K562 (cell line): ENCODE measurements around the gene USH1G. TPM values are rescaled to one million over a fixed set of nuclear protein-coding genes. Genes with fewer than 3 reads are reported as not detected.

ENCODE experiments used
- CBFA2T2 ChIP-seq: fragments of 450-650 bp; conservative IDR thresholded peaks from 2 replicates; pipeline ENCODE4 v1.6.1; 2017; ENCODE audit warnings: mild to moderate bottlenecking
- HMGN3 ChIP-seq: IDR thresholded peaks from 2 replicates; pipeline ENCODE4 v1.6.1; 2011; ENCODE audit warnings: borderline replicate concordance, low read depth, mild to moderate bottlenecking, mixed read lengths, low read length; ENCODE audit not compliant: insufficient read length; ENCODE audit errors: extremely low read depth
- polyA plus RNA-seq, 8 experiments: library from polyadenylated mRNA; depleted of rRNA in 4 of 8; stranded (reverse) in 5 of 8; unstranded in 3 of 8; fragments of >200 nt; fragmentation: Nextera tagmentation in 2 of 8; fragmentation: Illumina TruSeq in 1 of 8; extraction: Ambion mirVana in 2 of 8; extraction: Trizol in 1 of 8; gene quantifications; 2 replicates each; pipeline versions ENCODE4 v1.2.1 to v1.2.3, GENCODE V29; 2011 to 2014; ENCODE audit warnings: inconsistent platforms in 1 of 8, missing spikeins in 1 of 8
- total RNA-seq, 7 experiments: library from RNA; depleted of rRNA in 6 of 7; stranded (reverse); fragments of >200 nt in 6 of 7; fragmentation: Illumina TruSeq in 2 of 7; extraction: Trizol in 2 of 7; gene quantifications; 2 replicates each; pipeline versions ENCODE4 v1.2.1 to v1.2.3, GENCODE V29; 2011 to 2021; ENCODE audit warnings: low replicate concordance in 1 of 7
- TF ChIP-seq, protein P1 (sequence below): fragments of 450-650 bp; IDR thresholded peaks from 2 replicates; pipeline ENCODE4 v1.6.1; 2016; ENCODE audit warnings: mild to moderate bottlenecking, moderate library complexity

Gene USH1G
- total and polyA plus RNA-seq, 9 of the 15 experiments (the other 6 are each of a cell fraction or from before 2014, with no cell fraction given): 0.22 to 1.00 (median 0.64) TPM; not detected in 2

DNA sequence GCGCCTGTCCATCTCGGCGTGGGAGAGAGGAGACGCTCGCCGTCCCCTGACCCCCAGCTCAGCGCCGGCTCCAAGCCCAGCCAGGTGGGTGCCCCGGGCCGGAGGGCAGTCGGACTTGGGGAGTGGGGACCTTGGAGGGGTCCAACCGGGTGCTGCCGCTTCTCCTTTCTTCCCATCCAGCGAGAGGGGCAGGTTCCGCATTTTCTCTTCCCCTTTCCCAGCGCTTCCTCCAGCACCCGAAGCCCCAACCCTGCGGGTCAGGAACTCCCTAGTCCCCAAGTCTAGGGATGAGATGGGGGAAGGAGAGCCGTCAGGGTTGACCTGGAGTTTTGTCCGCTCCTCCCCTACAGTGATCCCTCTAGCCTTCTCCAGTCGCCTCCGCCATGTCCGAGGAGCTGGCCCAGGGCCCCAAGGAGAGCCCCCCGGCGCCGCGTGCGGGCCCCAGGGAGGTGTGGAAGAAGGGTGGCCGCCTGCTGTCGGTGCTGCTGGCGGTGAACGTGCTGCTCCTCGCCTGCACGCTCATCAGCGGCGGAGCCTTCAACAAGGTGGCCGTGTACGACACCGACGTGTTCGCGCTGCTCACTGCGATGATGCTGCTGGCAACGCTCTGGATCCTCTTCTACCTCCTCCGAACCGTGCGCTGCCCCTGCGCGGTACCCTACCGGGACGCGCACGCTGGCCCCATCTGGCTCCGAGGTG, 1.3 kb upstream of the USH1G start, which contains the start of gene OTOP2 (continued):
- TF ChIP-seq, protein P1, sequence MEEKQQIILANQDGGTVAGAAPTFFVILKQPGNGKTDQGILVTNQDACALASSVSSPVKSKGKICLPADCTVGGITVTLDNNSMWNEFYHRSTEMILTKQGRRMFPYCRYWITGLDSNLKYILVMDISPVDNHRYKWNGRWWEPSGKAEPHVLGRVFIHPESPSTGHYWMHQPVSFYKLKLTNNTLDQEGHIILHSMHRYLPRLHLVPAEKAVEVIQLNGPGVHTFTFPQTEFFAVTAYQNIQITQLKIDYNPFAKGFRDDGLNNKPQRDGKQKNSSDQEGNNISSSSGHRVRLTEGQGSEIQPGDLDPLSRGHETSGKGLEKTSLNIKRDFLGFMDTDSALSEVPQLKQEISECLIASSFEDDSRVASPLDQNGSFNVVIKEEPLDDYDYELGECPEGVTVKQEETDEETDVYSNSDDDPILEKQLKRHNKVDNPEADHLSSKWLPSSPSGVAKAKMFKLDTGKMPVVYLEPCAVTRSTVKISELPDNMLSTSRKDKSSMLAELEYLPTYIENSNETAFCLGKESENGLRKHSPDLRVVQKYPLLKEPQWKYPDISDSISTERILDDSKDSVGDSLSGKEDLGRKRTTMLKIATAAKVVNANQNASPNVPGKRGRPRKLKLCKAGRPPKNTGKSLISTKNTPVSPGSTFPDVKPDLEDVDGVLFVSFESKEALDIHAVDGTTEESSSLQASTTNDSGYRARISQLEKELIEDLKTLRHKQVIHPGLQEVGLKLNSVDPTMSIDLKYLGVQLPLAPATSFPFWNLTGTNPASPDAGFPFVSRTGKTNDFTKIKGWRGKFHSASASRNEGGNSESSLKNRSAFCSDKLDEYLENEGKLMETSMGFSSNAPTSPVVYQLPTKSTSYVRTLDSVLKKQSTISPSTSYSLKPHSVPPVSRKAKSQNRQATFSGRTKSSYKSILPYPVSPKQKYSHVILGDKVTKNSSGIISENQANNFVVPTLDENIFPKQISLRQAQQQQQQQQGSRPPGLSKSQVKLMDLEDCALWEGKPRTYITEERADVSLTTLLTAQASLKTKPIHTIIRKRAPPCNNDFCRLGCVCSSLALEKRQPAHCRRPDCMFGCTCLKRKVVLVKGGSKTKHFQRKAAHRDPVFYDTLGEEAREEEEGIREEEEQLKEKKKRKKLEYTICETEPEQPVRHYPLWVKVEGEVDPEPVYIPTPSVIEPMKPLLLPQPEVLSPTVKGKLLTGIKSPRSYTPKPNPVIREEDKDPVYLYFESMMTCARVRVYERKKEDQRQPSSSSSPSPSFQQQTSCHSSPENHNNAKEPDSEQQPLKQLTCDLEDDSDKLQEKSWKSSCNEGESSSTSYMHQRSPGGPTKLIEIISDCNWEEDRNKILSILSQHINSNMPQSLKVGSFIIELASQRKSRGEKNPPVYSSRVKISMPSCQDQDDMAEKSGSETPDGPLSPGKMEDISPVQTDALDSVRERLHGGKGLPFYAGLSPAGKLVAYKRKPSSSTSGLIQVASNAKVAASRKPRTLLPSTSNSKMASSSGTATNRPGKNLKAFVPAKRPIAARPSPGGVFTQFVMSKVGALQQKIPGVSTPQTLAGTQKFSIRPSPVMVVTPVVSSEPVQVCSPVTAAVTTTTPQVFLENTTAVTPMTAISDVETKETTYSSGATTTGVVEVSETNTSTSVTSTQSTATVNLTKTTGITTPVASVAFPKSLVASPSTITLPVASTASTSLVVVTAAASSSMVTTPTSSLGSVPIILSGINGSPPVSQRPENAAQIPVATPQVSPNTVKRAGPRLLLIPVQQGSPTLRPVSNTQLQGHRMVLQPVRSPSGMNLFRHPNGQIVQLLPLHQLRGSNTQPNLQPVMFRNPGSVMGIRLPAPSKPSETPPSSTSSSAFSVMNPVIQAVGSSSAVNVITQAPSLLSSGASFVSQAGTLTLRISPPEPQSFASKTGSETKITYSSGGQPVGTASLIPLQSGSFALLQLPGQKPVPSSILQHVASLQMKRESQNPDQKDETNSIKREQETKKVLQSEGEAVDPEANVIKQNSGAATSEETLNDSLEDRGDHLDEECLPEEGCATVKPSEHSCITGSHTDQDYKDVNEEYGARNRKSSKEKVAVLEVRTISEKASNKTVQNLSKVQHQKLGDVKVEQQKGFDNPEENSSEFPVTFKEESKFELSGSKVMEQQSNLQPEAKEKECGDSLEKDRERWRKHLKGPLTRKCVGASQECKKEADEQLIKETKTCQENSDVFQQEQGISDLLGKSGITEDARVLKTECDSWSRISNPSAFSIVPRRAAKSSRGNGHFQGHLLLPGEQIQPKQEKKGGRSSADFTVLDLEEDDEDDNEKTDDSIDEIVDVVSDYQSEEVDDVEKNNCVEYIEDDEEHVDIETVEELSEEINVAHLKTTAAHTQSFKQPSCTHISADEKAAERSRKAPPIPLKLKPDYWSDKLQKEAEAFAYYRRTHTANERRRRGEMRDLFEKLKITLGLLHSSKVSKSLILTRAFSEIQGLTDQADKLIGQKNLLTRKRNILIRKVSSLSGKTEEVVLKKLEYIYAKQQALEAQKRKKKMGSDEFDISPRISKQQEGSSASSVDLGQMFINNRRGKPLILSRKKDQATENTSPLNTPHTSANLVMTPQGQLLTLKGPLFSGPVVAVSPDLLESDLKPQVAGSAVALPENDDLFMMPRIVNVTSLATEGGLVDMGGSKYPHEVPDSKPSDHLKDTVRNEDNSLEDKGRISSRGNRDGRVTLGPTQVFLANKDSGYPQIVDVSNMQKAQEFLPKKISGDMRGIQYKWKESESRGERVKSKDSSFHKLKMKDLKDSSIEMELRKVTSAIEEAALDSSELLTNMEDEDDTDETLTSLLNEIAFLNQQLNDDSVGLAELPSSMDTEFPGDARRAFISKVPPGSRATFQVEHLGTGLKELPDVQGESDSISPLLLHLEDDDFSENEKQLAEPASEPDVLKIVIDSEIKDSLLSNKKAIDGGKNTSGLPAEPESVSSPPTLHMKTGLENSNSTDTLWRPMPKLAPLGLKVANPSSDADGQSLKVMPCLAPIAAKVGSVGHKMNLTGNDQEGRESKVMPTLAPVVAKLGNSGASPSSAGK: no peak
- peak; percentile 14 for TF ChIP-seq HMGN3
- TF ChIP-seq CBFA2T2: no peak
